GM19025 (cell line): ENCODE measurements around the gene PTPN20.
"Not testable (repeated sequence)": the region's sequence is repeated elsewhere in the genome, so short reads cannot be mapped to it uniquely, and the experiment has no call there.

Experiments
- ATAC-seq: cut with Tn5 transposase; IDR thresholded peaks from one replicate; pipeline ENCODE4 v1.9.1; 2021; ENCODE audit warnings: mild to moderate bottlenecking, low read depth, moderate library complexity; ENCODE audit not compliant: unreplicated experiment

Gene PTPN20

GRCh38 chr10:46948687-46949518 is 37.7 kb downstream of the PTPN20 start:
- ATAC-seq, result not testable (repeated sequence)

DNA sequence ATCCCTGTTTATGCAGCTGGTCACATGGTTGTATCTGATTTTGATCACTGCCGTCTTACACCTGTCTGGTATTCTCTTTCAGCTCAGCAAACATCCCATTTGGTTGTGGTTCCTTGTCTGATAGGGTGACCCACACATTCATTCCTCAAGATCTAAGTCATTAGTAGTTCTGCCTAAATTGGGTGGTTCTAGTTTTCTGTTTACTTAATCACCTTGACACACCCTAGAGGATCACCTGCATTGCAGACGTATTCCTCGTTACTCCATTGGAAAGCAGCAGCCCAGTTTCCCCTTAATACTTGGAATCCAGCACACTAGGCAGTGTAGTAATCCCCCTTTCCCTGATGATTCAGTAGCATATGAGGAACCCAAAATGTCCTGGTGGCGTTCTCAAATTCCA is 41.3 kb downstream of the PTPN20 start:
- ATAC-seq, result not testable (repeated sequence)

GRCh38 chr10:46960742-46961141 is 49.5 kb downstream of the PTPN20 start:
- ATAC-seq, result not testable (repeated sequence)

GRCh38 chr10:46963356-46963755 is 52.1 kb downstream of the PTPN20 start:
- not testable (repeated sequence) for ATAC-seq

DNA sequence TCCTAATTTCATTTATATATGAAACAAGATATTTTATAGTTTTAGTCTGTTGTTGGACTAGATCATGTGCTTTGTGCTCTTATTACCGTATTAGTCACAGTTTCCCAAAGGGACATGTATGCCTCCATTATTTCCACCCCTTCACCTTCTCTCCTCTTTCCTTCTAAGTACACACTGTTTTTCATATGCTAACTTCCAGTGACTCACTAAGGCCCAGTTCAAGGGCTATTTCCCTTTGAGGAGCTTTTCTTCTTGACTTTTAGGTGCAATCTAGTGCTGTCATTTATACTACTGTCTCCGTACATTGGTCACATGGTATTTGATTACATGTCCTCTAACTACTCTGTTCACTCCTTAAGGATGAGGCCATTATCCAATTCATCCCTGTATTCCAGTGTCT is 55.8 kb downstream of the PTPN20 start:
- ATAC-seq, result not testable (repeated sequence)

DNA sequence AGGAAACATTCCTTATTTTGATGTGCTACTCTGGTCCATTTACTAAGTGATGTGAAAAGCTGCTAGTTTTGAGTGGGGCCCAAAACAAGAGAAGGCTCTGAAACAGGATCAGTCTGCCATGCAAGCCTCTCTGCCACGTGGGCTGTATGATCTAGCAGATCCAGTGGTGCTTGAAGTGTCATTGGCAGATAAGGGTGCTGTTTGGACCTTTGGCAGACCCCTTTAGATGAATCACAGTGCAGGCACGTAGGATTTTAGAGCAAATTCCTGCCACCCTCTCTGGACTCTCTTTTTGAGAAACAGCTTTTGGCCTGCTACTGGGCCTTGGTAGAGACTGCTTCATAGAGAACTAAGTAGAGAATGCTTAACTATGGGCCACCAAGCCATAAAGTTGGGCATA is 69.0 kb downstream of the PTPN20 start:
- not testable (repeated sequence) for ATAC-seq

- ATAC-seq, result not testable (repeated sequence)
Observed at GRCh38 chr10:46987233-46987924, 76.2 kb downstream of the PTPN20 start.

GRCh38 chr10:46992803-46993561 is 81.8 kb downstream of the PTPN20 start:
- ATAC-seq, result no peak

DNA sequence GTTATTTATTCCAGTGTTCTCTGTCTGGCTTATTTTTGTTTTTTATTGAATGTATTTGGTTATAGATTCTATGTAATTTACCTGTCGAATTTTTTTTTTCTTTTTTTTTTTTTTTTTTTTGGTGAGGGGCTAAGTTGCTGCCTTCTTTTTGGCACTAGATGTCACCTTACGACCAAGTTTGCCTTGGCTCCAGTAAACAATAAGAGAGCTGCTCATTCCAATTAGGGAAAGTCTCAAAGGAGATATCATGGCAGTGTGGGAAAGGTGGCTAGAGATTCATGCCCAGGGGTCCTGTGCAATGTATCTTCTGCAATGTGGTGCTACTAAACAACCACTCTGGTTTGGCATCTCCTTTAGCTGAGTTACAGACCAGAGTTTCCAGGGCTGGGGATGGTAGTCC is 84.0 kb downstream of the PTPN20 start:
- ATAC-seq, result no peak

DNA sequence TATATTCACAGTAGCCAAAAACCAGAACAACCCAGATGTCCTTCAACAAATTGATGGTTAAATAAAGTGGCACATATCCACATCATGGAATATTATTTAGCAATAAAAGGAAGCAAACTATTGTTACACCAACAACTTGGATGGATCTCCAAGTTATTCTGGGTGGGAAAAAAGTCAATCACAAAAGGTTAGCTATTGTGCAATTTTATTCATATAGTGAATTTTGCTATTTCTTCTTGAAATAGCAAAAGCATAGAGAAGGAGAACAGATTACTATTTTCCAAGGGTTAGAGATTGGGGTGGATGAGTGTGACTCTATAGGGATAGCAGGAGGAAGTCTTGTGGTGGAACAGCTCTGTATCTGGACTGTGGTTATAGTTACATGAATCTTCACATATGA is 87.0 kb downstream of the PTPN20 start:
- no peak for ATAC-seq

- ATAC-seq, result no peak
Observed at GRCh38 chr10:46998595-46998994, 87.4 kb downstream of the PTPN20 start.

DNA sequence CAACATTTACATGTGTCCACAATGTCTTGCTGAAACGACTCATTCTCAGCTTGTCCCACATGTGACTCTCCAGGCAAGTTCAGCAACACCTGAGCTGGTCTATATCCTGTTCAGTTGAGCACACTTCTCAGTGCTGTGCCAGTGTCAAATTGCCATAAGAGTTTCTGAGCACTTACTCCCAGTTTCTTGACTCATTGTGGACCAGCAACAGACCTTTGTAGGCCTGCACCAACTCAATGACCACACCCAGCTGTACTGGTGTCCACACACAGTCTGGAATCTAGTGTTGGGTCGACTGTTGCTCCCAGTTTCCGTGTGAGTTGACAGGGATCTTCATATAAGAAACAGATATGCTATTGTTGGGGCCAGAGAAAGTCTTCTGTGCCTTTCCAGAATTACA is 88.0 kb downstream of the PTPN20 start:
- no peak for ATAC-seq

DNA sequence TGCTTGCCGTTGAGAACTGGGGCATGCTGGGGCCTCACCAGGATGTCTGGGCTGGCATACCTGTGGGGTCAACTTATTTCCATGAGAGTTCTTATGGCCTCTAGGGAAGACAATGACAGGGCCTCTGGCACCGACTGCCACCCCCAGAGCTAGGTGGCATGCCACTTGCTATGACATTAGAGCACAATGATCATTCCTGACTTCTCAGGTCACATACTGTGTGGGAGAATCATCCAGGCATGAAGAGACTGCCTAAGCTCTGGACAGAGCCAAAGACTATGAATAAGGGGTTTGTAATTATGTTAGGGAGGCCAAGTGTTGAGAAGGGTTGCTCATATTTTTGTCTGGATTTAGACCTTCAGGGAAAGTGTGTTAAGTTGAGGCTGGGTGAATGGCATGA is 97.5 kb downstream of the PTPN20 start:
- no peak for ATAC-seq

- ATAC-seq, result no peak
Observed at GRCh38 chr10:47009215-47009838, 98.1 kb downstream of the PTPN20 start.

DNA sequence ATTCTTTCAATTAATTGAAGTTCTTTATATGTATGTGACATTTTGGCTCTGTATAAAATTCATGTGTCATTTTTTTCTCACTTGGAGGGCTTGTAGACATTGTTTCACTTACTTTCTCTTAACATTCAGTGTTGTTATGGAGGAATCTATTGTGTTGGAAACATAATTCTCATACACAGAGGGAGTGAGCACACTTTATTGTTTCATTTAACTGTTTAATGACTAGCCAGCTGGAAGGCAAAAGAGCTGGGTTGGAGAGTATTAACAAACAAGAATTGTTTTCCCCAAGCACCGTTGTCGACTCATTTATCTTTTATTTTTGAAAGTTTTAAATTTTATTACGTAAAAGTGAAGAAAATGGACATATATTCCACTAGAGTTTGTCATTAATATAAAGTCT is 98.8 kb downstream of the PTPN20 start:
- ATAC-seq, result no peak

DNA sequence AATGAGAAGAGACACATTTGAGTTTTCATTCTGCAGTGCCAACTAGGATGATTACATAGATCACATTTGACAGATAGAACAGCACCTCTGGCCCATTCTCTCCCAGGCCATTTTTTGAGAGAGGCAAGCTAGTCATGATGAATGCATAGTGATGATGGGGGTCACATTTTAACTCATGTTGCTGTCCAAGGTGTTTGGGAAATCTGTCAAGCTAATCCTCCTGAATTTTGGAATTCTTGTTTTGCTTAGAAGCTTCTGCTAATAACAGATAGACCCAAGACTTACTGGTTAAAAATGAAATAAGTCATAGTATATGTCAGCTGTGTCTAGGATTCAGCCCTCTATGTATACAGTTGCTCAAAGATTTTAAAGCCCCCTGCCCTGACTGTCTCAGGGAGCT is 101.0 kb downstream of the PTPN20 start:
- ATAC-seq, result no peak

GRCh38 chr10:47013507-47014154 is 102.4 kb downstream of the PTPN20 start:
- no peak for ATAC-seq

DNA sequence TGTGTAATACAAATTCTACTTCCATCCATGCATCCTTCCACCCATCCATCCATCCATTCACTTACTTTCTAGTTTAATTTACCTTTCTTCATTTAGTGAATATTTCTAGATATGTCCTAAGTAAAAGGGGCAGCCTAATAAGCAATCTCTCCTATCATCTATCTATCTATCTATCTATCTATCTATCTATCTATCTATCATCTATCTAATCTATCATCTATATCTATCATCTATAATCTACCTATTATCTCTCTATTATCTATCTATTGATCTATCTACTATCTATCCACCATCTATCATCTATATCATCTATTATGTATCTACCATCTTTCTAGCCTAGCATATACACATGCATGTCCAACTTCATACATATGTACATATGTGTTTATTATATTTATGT is 104.2 kb downstream of the PTPN20 start:
- no peak for ATAC-seq

DNA sequence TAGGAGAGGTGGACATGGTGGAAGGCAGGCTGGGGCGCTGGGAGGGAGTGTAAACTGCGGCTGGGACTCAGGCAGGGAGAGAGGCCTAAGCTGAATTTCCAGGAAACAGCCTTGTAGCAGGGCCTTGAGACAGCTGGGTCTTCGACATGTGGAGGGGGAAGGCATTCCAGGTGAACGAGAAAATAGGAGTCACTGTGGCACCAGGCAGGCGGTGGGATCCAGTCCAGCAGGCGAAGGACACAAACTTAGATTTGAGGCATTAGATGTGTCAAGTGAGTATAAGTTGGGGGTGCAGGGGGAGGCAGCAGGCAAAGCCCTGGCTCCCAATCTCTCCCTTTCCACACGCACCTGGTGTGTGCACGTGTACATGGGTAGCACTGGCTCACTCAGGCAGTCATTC is 105.3 kb downstream of the PTPN20 start:
- no peak for ATAC-seq

- ATAC-seq, result no peak
Observed at GRCh38 chr10:47018026-47018735, 107.0 kb downstream of the PTPN20 start.
